Occipital lobe (tissue), 2 donors: Measurements from ENCODE around the gene RCE1. TPM values are rescaled to one million over a fixed set of nuclear protein-coding genes. Genes with fewer than 3 reads are reported as not detected.
A peak's percentile ranks its signal among the peaks of the same experiment; 100 is the strongest.

Experiments
- DNase-seq: peaks from one replicate; lab custom pipeline; 2025; lab: John Stamatoyannopoulos, UW
- total RNA-seq: library from RNA; depleted of rRNA; stranded (reverse); fragments of >200 nt; gene quantifications from one replicate; pipeline ENCODE4 v1.2.3, GENCODE V29; 2014

The RCE1 gene
- total RNA-seq, 1 donor from 2014 or later, result 12.2 TPM

- no peak for DNase-seq
These were observed 25.0 kb downstream of the RCE1 start for GRCh38 chr11:66868082-66868725.

DNA sequence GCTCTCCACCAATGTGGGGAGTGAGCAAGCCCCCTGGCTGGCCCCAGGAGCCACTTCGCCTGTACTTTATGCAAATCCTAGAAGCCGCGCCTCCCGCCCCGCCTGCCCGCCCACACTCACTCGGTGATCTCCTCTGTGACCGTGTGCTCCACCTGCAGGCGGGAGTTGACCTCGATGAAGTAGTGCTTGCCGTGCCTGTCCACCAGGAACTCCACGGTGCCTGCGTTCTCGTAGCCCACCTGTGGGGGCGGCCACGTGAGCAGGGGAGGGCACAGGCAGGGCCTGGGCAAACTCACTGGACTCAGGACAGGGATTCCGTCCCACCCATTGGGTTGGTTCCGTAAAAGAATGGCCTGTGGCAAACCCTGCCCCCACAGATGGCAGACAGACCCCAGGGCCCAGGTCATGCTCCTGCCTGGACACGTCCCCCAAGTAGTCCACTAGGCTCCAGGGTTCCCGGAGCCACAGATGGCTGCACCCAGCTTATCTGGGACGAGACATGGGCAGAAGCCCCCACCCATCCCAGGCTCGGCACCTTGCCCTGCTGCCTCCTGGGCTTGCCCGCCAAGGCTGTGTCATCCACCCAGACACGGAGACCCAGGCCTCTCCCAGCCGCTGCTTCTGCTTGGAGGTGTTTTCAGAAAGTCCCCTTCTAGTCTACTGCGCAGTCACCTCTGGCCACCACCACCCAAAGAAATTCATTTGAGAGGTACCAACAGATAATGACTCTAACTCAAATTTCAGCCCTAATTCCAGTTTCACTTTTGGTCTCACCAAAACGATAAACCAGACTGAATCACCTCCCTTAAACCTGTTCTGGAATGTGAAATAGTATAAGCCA lies 25.7 kb downstream of the RCE1 start:
- DNase-seq, result no peak

DNA sequence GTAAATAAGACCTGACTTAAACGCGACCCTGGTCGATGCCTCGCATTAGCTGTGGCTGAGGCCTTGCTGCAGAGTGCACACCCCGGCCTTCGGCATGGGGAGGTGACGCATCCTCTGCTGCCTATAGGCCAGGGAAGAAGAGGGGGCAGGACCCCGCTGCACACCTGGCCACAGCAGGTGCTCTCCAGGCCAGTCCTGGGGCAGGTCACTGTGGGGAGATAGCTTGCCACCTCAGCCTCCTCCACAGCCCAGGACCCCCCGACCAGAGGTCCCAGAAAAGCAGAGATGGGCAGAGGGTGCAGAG lies 26.3 kb downstream of the RCE1 start:
- no peak for DNase-seq

DNA sequence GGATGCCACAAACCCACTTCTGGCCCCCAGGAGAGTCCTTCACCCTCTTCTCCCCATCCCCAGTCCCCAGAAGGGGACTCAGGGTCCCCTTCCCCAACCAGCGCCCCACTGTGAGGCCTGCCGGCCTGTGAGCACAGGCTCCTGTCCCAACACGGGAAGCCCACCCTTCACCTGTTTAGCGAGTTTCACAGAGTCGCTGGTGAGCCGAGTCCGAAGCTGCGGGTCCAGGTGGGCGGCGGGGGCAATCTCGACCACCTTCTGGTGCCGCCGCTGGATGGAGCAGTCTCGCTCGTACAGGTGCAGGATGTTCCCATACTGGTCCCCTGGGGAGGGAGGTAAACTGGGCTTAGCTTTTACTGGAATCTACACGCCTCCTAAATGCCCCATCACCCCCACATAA lies 26.9 kb downstream of the RCE1 start:
- DNase-seq, result no peak

- no peak for DNase-seq
These were observed 27.6 kb downstream of the RCE1 start for GRCh38 chr11:66870616-66871520.

DNA sequence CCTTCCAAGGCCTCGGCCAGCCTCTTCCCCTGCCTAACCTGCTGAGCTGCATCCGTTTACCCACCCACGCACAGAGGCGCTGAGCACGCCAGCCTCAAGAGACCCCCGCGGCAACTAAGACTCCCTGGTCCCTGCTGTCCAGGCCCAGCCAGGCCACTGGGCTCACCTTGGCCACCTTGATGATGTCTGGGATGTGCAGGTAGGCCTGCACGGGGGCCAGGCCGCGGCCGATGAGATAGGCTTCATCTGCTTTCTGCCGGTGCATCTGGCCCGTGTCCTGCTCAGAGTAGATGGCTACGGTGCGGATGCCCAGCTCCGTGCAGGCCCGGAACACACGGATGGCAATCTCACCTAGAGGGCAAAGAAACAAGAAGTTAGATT lies 28.3 kb downstream of the RCE1 start:
- DNase-seq, result no peak

DNA sequence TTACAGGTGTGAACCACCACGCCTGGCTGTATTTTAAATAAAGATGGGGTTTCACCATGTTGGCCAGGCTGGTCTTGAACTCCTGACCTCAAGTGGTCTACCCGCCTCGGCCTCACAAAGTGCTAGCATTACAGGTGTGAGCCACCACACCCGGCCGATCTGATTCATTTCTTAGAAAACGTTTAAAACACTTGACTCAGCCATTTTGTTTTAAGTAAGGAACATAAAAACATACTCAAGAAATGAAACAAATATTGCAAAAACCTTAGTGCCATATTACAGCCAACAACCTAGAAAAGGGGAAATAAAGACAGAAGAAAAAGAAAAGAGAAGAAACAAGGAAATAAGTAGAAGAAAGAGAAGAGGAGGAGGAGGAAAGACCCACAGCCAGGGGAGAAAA lies 31.0 kb downstream of the RCE1 start:
- no peak for DNase-seq

DNA sequence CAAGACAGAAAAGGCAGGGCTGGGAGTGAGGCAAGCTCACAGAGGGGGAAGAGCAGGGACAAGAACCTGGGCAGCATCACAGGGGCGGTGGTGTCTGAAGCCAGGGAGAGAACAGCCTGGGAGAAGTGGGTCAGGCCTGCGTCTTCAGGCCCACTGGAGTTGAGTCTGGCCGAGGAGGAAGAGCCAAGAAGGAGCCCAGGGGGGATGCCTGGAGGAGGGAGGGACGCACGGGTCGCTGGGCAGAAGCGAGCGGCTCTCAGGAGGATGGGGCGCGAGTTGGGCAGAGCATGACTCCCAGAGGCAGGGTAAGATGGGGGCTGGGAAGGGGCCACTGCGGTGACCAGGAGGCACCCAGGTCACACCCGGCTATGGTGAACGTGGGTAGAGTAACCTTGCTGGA lies 32.1 kb downstream of the RCE1 start:
- DNase-seq, result no peak

DNA sequence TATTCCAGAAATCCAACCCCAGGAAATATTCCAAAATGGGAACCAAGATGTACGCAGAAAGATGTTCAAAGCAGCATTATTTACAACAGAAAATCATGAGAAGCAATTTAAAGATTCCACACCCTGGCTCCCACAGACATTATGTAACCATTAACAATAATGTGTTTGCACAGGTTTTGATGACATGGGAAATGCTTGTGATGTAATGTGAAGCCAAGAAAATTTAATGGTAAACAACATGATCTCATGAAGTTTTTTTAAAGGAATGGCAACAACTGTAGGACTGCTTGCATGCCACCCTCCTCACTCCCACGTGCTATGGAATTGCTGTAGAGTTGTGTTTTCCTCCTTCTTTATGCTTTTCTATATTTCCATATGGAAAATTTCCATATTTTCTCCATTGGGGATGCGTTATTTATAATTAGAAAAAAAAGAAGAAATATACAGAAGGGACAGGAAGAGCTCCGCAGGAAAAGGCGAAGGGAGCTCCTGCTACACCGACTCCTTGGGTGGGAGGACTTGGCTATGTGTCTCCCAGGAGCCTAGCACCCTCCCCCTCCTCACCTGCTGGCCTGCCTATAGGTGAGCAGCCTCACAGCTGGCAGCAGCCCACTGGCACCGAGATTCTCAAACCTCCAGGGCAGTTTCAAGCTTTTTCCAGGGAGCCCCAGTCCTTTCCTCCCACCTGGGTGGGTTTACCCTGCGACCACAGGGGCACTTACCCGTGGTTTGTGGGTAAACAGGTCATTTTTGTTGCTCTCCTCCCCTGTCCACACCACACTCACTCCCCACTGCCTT lies 34.5 kb downstream of the RCE1 start:
- DNase-seq, result no peak

GRCh38 chr11:66878474-66878873 lies 35.2 kb downstream of the RCE1 start:
- no peak for DNase-seq

GRCh38 chr11:66879000-66879399 lies 35.8 kb downstream of the RCE1 start:
- DNase-seq, result no peak

- DNase-seq, result no peak
These were observed 36.3 kb downstream of the RCE1 start for GRCh38 chr11:66879583-66879982.

DNA sequence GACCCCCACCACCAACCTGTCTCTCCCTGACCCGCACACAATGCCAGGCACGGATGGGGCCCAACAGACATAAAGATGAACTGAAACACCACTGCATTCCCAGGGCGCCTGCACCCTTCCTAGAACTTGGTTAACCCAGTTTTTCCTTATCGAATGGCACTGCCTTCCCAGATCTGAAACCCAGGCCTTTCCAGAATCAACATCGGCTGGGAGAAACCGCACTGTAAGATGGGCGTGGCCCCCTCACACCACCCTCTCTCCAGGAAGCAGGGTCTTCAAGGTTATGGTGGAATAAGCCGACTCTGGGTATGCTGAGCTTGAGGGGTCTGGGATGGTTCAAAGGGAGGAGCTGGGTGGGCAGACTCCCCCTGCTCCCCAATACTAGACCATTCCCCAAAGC lies 36.8 kb downstream of the RCE1 start:
- DNase-seq, result no peak

GRCh38 chr11:66880496-66881450 lies 37.5 kb downstream of the RCE1 start:
- no peak for DNase-seq

GRCh38 chr11:66881451-66881835 lies 38.2 kb downstream of the RCE1 start:
- DNase-seq, result no peak

- DNase-seq, result no peak
These were observed 38.7 kb downstream of the RCE1 start for GRCh38 chr11:66881927-66882452.

GRCh38 chr11:66882561-66883015 lies 39.3 kb downstream of the RCE1 start:
- peak; percentile 47 for DNase-seq

DNA sequence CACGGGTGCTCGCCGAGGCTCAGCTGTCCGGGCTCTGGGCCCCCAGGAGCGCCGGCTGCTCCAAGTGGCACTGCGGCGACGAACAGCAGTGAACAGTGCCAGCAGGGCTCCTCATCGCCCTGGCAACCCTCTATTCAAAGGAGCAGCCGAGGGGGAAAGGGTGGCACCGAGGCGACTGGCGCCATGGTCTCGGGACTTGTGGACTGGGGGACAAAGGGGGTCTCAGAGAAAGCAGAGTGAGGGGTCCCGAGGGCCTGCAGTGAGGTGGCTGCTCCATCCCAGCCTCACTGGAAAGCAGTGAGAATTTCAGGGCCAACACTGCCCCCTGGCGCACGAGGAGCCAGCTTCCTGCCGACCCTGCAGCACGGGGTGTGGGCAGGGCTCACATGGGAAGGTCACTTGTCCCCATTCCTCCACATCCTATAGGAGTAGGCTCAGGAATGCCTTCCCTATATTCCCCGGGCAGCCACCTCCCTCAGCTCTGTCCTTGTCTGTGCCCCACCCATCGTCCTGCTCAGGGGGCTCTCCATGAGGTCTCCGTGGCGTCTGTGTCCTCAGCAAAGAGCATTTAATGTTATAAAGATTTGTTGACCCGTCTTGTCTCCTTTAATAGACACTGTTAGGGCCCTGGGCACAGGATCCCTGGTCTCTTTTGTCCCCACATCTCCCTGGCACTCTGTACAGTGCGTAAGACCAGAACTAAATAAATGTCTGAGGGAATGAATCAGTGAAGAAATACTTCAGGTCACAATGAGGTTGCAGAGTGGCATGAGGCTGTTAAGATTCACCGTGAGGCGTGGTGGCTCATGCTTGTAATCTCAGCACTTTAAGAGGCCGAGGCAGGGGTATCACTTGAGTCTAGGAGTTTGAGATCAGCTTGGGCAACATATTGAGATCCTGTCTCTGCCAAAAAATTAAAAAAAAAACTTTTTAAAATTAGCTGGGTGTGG lies 40.0 kb downstream of the RCE1 start:
- peak; percentile 79 for DNase-seq

DNA sequence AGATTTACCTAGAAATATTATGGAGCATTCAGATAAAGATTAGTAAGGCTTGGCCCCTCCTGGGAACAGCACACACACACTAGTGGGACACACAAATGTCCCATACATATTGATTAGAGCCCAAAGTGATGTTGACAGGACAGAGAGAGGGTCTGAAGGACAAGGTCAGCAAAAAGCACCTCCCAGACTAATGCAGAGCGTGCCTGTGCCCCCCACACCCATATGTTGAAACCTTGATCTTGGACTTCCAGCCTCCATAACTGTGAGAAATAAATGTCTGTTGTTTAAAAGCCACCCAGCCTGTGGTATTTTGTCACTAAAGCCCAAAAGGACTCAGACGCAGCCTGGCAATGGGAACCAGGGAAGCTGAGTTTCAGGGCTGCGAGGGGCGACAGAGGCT lies 41.2 kb downstream of the RCE1 start:
- no peak for DNase-seq
